NCI-H446 (cell line): ENCODE data around the gene GUCY1A1.
A peak's percentile ranks its signal among the peaks of the same experiment; 100 is the strongest.

Experiments used
- DNase-seq, 2 experiments: peaks; one replicate each; lab custom pipeline; 2025; lab: John Stamatoyannopoulos, UW

Gene GUCY1A1

DNA sequence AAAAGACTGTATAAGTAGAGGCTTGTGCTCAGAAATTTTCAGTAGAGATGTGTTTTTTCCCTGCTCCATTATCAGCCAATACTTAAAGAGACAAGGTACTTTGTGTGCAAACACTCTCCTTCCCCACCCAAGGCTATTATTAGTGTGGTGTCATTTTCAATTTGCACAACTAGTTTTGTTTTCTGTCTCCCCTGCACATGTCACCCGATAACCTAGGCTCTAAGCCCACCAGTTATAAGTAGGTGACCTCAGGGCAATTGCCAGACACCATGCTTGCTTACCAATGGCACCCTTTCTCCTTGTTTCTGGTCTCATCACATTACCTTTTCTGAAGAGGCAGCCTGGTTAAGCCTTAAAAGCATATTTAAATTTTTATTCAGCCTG, 8.0 kb upstream of the GUCY1A1 start:
- DNase-seq, result no peak

DNA sequence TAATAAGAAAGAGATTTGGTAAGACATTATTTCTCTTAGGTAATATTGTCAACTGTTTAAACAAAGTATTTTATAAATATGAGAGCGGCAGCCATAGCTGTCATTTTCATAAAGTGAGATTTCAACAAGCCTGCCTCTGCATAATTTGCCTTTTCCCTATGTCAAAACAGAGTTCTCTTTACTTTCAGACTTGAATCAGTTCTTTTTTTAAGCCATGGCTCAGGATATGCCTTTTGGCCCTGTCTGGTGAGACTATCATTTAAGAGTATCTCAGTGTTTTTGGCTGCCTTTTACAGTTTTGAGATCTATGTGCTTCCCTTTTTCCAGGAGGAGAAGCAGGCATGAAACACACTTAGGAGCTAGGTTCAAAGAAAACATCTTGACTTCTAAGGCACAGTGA, 7.5 kb upstream of the GUCY1A1 start:
- DNase-seq, result no peak

DNA sequence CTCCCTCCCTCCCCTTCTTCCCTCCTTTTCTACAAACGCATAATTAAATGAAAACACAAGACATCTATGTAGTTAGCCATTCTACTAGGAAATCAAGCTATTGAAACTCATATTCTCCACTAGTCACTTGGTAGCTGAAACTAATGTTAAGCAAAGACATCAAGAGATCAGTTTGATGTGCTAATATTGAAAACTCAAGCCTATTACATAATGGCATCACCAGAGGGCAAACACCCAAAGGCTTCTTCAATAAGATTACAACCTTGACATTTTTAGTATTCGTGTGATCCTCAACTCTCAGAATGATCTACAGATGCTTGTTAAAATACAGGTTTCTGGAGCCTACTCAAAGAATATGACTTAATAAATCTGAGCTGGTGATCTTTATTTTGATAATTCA, 6.2 kb upstream of the GUCY1A1 start:
- DNase-seq, result no peak

DNA sequence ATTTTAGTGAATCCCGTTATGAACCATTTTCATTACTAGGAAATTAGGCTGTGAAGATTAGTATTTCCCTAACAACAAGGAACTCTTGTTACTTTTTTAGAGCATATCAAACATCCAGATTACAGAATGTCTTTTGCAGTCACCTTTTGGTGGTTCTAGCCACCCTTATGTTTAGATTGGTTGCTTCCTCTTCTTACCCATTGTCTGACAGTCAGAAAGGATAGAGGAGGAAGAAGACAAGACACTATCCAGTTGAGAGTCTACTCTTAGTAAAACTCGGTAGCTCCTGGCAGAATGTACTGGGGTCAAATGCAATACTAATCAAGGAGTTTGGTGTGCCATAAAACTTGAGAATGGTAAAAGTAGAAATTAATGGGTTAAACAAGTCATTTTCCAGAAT, 1.6 kb upstream of the GUCY1A1 start:
- no peak for DNase-seq

DNA sequence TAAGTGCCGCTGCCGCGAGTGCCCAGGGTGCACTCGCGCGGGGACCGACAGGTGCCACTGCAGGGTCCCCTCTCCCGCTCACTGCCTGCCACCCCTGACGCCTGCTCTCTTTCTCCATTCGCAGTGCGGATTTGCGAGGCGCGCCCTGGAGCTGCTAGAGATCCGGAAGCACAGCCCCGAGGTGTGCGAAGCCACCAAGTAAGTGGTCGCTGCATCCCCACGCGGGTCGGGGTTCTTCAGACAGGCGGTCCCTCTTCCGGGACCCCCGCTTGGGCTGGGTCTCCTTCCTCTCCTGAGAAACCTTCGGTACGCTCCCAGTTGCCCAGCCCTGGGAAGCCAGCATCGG, 547 bp downstream of the GUCY1A1 start:
- no peak for DNase-seq

DNA sequence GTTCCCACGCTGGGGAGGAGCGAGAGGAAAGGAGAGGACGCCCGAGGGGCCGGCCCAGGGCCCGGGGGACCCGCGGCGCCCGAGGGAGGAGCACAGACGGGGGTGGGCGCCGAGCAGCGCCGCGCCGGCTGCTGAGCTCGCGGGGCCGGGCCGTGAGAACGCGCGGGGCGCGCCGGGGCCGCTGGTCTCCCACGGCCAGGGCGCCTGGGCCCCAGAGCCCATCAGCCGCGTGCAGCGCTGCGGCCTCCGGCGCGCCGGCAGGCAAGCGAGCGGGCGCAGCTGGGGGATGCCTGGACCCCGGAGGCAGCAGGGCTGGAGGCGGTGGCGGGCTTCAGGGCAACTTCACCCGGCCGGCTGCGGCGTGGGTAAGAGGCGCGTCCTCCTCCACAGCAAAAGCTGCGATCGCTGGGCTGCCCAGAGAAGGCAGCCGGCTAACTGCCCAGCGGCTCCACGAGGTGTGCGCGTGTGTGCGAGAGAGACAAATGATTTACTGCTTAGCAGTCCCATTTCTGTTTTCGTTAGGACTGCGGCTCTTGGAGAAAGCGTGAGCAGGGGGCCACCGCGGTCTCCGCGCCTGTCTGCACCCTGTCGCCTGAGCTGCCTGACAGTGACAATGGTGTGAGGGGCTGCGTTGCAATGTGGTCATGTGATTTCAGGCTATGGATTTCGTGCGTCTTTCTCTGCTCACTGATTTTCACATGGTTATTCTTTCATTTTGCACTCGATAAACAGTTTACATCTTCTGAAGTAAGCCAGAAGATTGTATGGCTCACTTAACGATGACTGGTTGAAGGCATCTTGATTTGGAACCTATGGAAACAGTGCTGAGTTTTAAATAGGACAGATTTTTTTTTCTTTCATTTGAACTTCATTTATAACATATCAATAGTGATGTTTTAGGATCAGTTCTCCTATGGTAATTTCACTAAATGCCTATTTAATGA, 1.2 kb downstream of the GUCY1A1 start:
- peak; percentile 32 to 38 for DNase-seq

DNA sequence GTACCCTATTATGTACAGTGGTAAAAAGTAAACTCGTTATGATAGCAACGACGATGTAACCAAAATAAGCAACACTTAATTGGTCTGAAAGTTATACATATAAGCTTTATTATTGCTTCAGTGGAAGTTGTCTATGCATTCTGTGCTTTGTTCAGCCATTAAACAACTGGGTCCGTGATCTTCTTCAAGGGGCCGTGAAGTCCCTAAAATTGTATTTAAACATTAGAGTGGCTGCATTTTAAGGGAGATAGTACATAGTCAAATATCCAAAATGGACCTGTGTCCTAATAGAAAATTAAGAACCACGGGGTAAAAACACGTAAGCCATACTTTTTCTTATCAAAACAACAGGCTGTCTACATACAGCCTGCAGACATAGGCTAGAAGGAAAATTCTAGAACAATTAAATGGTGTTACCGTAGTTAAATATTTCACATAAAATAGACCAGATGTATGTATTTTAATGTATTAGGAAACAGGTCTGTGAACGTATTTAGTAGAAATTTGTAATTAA, 2.1 kb downstream of the GUCY1A1 start:
- no peak for DNase-seq

DNA sequence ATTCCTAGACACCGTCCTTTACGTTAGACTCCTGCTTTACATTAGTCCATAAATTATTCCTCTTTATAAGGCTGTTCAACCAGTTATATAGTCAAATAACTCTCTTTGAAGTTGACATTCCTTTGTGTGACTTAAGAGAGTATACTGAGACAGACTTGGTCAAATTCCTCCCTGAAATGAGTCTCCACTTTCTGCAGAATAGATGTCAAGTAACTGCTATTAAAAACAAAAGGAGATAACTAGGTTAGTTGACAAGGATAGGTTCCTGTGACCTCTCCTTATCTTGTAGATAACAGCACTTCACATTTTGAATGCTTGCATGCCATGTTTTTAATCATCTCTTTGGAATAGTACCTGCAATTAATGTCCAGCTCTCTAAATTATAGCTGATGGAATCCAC, 5.7 kb downstream of the GUCY1A1 start:
- DNase-seq, result no peak

DNA sequence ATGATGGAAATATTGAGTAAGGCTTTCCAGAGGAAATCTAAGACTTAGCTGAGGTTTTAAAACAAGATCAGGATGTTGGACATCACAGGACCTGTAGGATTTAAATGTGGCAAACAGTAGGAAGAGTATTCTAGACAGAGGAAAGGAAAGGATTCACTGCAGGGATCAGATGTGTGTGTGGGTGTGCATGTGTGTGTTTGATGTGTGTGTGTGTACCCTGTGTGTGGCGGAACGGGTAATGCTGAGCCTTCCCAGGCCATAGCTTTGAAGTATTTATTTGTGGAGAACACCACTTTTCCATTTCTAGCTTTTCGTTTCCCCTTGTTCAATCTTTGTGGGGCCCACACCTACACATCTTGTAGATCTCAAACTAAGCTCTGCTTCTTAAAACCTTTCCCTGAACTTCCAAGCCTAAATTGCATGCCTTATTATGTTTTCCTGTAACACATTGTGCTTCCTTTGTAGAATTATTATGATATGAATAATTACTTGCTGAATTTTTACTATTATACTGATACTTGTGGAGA, 6.9 kb downstream of the GUCY1A1 start:
- DNase-seq, result no peak

DNA sequence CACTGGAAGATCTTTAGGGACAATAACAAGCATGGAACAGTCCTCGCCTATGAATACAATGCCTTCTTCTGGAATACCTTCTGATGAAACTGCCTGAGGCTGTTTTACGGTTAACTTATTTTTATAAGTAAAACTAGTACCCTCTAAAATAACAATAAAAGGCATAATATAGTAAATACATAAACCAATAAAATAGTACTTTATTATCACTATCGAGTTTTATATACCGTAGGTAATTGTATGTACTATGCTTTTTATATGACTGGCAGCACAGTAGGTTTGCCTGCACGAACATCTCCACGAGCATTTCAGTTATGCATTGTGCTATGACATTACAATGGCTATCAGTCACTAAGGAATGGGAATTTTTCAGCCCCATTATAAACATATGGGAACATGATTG, 8.0 kb downstream of the GUCY1A1 start:
- no peak for DNase-seq

DNA sequence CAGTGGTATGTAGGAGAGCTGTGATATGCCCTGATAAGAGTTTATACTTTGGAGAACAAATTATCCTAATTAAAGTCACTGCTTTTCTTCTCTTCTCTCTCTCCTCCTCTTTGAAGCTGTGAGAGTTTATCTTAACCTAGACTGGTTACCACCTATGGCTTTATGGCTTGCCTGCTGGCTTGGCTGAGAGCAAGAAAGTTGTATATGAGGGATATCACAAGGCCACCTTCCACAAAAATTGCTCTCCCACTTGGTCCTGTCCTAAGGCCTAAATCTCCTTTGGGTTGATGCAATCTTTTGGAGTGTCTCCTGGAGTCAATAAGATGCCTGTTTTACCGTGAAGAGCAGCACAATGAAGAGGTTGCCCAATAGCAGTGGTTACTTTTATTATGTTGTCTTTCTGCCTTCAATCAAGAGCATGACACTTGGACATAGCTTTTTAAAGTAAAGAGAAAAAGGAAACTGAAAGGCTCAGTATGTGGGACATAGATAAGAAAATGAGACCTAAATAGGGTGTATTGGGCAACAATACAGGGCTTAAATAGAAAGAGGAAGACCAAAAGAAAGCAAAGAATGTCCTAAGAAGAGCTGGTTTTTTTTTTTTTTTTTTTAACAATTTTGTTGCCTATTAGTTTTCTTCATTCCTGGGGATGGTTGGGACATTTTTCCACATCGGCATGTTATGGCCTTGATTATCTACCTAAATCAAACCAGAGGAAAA, 9.2 kb downstream of the GUCY1A1 start:
- DNase-seq, result no peak

DNA sequence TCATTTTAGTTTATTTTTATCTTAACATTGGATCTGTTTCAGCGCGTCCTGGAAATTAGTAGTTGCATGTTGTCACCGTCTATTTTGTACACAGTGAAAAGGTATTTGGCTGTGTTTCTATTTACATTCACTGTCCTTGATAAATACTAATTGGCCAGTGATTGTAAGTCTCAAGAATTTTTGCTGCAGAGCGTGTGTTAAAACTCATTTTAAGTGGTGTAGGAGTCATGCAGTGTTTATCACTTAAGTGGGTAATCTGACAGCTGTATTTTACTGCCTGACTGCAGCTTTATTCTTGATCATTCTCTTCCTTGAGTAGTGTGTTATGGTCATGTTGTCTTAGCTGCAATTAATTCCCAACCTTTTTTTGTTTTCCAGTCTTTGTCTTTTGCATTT, 9.8 kb downstream of the GUCY1A1 start:
- DNase-seq, result no peak

DNA sequence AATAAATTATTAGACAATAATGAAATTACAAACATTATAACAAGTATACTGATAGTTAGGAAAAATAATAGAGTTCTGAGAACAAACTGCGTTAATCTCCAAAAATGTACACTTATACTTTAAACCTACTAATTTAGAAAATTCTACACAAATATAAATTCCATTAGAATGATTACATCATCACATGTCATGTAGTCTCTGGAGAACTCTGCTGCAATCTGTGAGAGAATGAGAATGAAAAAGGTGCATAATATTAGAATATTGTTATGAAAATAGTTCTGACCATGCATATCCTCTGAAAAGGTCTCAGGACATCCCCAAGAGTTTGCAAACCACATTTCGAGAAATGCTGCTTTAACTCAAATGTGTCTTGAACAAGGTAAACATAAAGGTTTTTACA, 11.4 kb downstream of the GUCY1A1 start:
- DNase-seq, result no peak

DNA sequence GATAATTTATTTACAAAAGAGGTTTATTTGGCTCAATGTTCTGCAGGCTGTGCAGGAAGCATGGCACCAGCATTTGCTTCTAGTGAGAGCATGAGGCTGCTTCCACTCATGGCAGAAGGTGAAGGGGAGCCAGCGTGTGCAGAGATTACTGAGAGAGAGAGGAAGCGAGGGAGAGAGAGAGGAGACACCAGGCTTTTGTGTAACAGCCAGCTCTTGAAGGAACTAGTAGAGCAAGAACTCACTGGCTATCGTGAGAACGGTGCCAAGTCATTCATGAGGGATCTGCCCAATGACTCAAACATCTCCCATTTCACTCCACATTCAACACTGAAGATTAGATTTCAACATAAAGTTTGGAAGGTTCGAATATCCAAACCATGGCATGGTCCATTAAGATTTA, 12.7 kb downstream of the GUCY1A1 start:
- DNase-seq, result peak in 1 of 2 experiments; percentile 40

DNA sequence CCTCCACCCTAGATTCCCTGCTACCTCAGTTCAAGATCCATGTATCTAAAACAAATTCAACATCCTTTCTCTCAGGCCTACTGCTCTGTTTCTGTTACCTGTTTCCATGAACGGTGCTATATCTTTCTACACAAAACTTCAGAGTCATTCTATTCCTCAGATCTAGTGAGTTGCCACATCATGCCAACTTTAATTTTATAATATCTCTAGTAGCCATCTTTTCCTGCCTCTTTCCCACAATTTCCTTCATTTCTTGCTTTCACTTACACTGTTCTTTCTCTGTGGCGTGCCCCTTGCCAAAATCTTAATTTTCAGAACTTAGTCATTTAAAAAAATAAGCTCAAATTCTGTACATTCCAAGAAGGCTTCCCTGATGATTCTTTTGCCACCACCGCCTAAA, 15.2 kb downstream of the GUCY1A1 start:
- DNase-seq, result no peak

DNA sequence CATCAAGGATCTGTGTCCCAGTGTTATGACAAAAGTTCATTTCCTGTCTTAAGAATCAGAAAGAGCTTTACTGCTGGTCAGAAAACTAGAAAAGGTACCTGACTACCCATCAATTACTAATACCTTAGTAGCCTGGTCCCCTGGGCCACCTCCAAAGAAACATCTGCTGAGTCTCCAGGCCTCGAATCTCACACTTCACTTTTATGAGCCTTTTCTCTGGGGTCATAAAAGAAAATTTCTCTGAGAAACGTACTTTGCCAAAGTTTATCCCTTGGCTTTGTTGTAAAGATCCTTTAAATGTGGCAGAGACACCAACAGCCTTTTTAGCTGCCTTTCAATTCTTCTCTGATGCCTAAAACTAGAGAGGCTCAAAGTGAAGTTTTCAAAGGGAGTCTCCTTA, 17.8 kb downstream of the GUCY1A1 start:
- no peak for DNase-seq

DNA sequence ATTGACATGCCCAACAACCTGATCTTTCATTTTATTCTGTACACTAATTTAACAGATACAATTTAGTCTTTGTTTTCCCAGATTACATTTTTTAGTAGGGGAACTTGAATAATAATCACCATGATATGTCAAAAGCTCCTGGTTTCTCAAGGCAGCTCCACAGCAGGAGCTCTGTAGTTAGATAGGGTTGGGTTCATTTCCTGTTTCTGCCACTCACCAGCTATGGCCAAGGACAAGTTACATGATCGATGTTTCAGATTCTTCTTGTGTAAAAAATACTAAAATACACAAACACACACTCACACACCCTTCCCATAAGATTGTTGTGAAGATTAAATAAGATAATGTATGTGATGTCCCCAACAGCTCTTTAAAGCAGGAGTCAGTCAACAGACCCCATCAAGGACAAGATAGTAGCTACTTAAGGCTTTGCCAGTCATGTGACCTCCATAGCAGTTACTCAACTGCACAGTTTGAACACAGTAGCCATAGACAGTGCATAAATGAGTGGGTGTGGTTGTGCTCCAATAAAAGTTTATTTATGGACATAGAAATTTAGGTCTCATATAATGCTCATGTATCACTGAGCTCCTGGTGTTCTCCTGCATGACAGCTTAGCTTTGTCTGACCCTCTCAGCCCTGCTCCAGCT, 18.4 kb downstream of the GUCY1A1 start:
- DNase-seq, result no peak

DNA sequence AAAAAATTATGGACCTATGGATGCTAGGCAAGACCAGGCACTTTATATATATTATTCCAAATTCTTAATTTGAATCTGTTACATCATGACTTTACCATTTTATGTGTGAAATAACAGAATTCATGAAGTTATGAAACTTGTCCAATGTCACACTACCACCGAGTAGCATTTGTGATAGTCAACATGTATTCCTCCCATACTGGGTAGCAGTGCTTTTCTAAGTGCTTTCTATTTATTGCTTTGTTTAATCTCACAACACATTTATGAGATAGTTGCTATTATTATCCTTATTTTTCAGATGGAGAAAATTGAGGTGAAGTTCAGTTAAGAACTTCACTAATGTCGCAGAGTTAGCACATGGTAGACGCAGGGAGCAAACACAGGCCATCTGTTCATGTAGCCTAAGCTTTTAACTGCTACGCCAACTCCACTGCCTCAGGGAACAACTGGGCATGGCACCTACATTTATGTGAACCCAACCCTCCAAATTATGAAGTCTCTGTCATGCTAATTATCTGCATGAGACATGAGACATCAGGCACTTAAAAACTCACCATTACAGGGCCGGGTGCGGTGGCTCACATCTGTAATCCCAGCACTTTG, 20.8 kb downstream of the GUCY1A1 start:
- peak in 1 of 2 experiments; percentile 58 for DNase-seq

DNA sequence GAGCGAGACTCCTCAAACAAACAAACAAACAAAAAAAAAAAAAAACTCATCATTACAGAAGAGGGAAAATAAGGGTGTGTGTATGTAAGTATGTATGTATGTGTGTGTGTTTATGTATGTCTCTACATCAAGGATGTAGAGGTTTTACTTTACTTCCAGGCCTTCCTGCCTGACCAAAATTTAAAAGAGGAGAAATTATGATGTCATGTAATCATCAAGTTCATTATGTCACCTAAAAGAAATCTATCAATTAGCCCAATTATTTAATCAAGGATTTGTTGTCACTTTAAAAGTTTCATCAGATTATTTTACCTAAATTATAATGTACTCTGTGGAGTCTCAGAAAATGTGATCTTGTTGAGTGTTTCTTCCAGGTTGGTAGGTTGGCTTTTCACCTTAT, 21.6 kb downstream of the GUCY1A1 start:
- DNase-seq, result no peak

DNA sequence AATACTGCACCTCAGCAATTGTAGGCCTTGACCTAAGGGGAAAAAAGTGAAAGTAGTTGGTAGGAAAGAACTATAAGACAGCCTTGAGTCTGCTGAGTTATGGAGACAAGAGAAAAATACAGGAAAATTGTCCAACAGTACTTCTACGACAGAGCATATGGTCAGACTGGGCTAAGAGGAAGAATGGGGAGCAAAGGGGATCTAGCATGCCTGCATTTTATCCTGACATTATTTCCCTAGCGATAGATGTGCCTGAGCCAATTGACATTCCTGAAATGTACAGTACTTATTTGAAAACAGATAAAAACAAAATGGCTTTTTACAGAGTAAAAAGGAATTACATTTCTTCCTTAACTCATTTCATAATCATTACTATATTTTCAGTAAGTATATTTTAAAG, 22.2 kb downstream of the GUCY1A1 start:
- no peak for DNase-seq

DNA sequence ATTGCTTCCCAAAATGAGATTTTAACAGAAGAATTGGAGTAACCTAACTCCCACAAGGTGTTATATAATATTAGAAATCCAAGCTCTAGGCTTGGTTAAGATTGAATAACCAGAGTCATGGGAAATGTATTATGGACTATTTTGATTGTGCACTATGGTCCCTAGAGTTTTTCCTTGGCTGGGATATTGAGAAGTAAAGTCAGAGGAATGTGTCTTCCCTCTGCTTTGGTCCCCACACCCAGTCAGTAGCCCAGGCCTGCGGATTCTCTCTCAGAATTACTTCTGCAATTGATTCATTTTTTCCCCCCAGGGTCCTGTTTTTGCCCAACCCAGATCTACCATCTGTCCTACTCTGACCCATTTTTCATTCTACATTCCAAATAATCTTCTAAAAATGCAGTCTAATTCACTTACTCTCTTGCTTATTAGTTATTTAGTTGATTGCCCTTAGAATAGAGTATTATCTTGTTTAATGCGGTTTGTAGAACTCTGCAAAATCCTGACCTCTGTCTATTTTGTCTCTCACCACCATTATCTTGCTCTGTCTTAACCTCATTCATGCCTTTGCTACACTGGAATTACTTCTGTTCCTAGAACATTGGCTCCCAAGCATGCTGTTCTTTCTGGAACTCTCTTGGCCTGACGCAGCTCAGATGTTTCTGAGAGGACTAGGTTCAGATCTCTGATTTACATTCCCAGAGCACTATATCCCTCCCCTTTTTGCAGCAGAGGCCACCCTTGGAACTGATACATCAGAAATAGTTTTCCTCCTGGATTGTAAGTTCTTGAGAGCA, 23.6 kb downstream of the GUCY1A1 start:
- no peak for DNase-seq
